GM06990 (cell line): ENCODE measurements around the gene VGLL4.

Experiments used
- DNase-seq: peaks from one replicate; pipeline ENCODE4 v3.0.0-alpha.2; 2011; ENCODE audit not compliant: insufficient read length; ENCODE audit errors: extremely low read depth
- H3K27me3 ChIP-seq: replicated peaks from 2 replicates; pipeline ENCODE4 v1.6.0; 2011; ENCODE audit warnings: low read length; ENCODE audit not compliant: control insufficient read depth, insufficient read depth
- H3K36me3 ChIP-seq: 2 replicates; pipeline ENCODE4 v1.5.1; 2011; ENCODE audit warnings: low read length; ENCODE audit not compliant: control insufficient read depth, insufficient read depth
- H3K4me3 ChIP-seq: replicated peaks from 2 replicates; pipeline ENCODE4 v1.5.1; 2011; ENCODE audit warnings: low read depth, mild to moderate bottlenecking, control low read depth, low read length
- CTCF ChIP-seq: IDR thresholded peaks from 2 replicates; pipeline ENCODE4 v1.5.1; 2011; ENCODE audit warnings: low read length, control low read depth, mild to moderate bottlenecking, inconsistent platforms; ENCODE audit not compliant: insufficient read depth, poor library complexity, severe bottlenecking

VGLL4 gene

GRCh38 chr3:11606090-11606784 is 37.5 kb downstream of the VGLL4 start:
- Histone ChIP-seq H3K36me3 (no peaks in the 10 kb centered on the region; the same call in 1 of the 2 replicates), H3K27me3 (no peaks in the 10 kb centered on the region), H3K4me3 (no peak overlapping the region)
- no peak for DNase-seq
- TF ChIP-seq CTCF = no peak

- no peaks in the 10 kb centered on the region for H3K27me3 ChIP-seq
- no peak overlapping the region for H3K4me3 ChIP-seq
- DNase-seq = no peak
- TF ChIP-seq CTCF = no peak
- H3K36me3 ChIP-seq = peaks cover 5% of the 10 kb centered on the region
These were observed 38.3 kb downstream of the VGLL4 start for GRCh38 chr3:11605398-11605797.

GRCh38 chr3:11604139-11604892 is 39.4 kb downstream of the VGLL4 start:
- DNase-seq = no peak
- no peak for TF ChIP-seq CTCF
- peaks cover 5% of the 10 kb centered on the region for H3K36me3 ChIP-seq
- H3K4me3 ChIP-seq = no peak overlapping the region
- no peaks in the 10 kb centered on the region for H3K27me3 ChIP-seq

GRCh38 chr3:11603628-11604027 is 40.1 kb downstream of the VGLL4 start:
- no peak for DNase-seq
- no peak overlapping the region for H3K4me3 ChIP-seq
- H3K36me3 ChIP-seq = peaks cover 5% of the 10 kb centered on the region
- no peaks in the 10 kb centered on the region for H3K27me3 ChIP-seq
- TF ChIP-seq CTCF = no peak

GRCh38 chr3:11602886-11603527 is 40.7 kb downstream of the VGLL4 start:
- H3K27me3 ChIP-seq = no peaks in the 10 kb centered on the region
- no peak for DNase-seq
- TF ChIP-seq CTCF = no peak
- no peak overlapping the region for H3K4me3 ChIP-seq
- H3K36me3 ChIP-seq = peaks cover 5% of the 10 kb centered on the region
